ENCODE data around the gene USO1.

DNA sequence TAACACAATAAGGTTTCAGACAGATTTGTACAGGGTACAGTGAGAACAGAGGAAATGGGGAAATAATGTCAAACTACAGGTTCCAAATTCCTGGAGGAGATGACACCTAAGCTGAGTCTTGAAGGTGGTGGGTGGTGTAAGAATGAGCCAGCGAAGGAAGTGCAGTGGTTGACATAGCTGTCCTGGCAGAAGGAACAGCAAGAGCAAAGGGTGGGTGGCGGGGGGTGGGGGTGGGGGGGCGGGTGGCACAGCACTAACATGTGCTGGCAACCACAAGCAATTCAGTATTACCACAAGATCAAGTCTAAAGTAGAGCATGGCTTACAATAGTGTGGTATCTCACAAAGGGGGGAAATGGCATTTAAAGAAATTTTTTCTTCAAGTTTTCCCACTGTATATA is 38.0 kb upstream of the USO1 start:
- TF ChIP-seq, protein P1, sequence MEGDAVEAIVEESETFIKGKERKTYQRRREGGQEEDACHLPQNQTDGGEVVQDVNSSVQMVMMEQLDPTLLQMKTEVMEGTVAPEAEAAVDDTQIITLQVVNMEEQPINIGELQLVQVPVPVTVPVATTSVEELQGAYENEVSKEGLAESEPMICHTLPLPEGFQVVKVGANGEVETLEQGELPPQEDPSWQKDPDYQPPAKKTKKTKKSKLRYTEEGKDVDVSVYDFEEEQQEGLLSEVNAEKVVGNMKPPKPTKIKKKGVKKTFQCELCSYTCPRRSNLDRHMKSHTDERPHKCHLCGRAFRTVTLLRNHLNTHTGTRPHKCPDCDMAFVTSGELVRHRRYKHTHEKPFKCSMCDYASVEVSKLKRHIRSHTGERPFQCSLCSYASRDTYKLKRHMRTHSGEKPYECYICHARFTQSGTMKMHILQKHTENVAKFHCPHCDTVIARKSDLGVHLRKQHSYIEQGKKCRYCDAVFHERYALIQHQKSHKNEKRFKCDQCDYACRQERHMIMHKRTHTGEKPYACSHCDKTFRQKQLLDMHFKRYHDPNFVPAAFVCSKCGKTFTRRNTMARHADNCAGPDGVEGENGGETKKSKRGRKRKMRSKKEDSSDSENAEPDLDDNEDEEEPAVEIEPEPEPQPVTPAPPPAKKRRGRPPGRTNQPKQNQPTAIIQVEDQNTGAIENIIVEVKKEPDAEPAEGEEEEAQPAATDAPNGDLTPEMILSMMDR (IDR thresholded peaks at IDR 0.05): no peak
- no peak for TF ChIP-seq POLR2A (IDR thresholded peaks at IDR 0.05)

All from testis (tissue), 2 donors.